B cell (primary cell): ENCODE measurements around the gene PTPRM.

Experiments used
- CTCF ChIP-seq: fragments of 200-600 bp; IDR thresholded peaks from one replicate; pipeline ENCODE4 v1.8.0; 2022; ENCODE audit warnings: antibody characterized with exemption, mild to moderate bottlenecking
- EZH2 ChIP-seq: IDR thresholded peaks from 2 replicates; pipeline ENCODE4 v1.6.1; 2012; ENCODE audit warnings: borderline replicate concordance, low read depth, mild to moderate bottlenecking, moderate library complexity, low read length; ENCODE audit not compliant: insufficient read depth, poor library complexity, severe bottlenecking

GRCh38 chr18:8011361-8011760 is 444.2 kb downstream of the PTPRM start:
- TF ChIP-seq EZH2 (no peak), CTCF (no peak)
